DMS53 (cell line): ENCODE data around the gene SUSD2.
"Not testable (repeated sequence)": the region's sequence is repeated elsewhere in the genome, so short reads cannot be mapped to it uniquely, and the experiment has no call there.

Source experiments
- DNase-seq: peaks from one replicate; lab custom pipeline; 2025; lab: John Stamatoyannopoulos, UW

Gene SUSD2

GRCh38 chr22:24189249-24190158 lies 8.2 kb downstream of the SUSD2 start:
- DNase-seq, result peak; percentile 56

GRCh38 chr22:24190159-24190540 lies 8.9 kb downstream of the SUSD2 start:
- no peak for DNase-seq

- DNase-seq, result no peak
Observed at GRCh38 chr22:24190596-24191208, 9.4 kb downstream of the SUSD2 start.

GRCh38 chr22:24191381-24191841 lies 10.1 kb downstream of the SUSD2 start:
- no peak for DNase-seq

GRCh38 chr22:24191893-24192292 lies 10.6 kb downstream of the SUSD2 start:
- no peak for DNase-seq

- no peak for DNase-seq
Observed at GRCh38 chr22:24198682-24199052, 17.4 kb downstream of the SUSD2 start.

- DNase-seq, result no peak
Observed at GRCh38 chr22:24200619-24201212, 19.4 kb downstream of the SUSD2 start.

GRCh38 chr22:24201681-24202614 lies 20.7 kb downstream of the SUSD2 start:
- DNase-seq, result no peak

GRCh38 chr22:24203856-24204255 lies 22.6 kb downstream of the SUSD2 start:
- DNase-seq, result not testable (repeated sequence)

- DNase-seq, result no peak
Observed at GRCh38 chr22:24205438-24206195, 24.3 kb downstream of the SUSD2 start.

- DNase-seq, result not testable (repeated sequence)
Observed at GRCh38 chr22:24206460-24207263, 25.4 kb downstream of the SUSD2 start.

- DNase-seq, result no peak
Observed at GRCh38 chr22:24207264-24208011, 26.2 kb downstream of the SUSD2 start.

- peak; percentile 69 for DNase-seq
Observed at GRCh38 chr22:24208012-24208749, 26.9 kb downstream of the SUSD2 start.

GRCh38 chr22:24209016-24209415 lies 27.7 kb downstream of the SUSD2 start:
- no peak for DNase-seq

- DNase-seq, result no peak
Observed at GRCh38 chr22:24209687-24210086, 28.4 kb downstream of the SUSD2 start.

GRCh38 chr22:24210409-24210808 lies 29.1 kb downstream of the SUSD2 start:
- DNase-seq, result not testable (repeated sequence)

GRCh38 chr22:24211716-24212115 lies 30.4 kb downstream of the SUSD2 start:
- DNase-seq, result not testable (repeated sequence)

GRCh38 chr22:24213111-24213510 lies 31.8 kb downstream of the SUSD2 start:
- DNase-seq, result not testable (repeated sequence)
